Tibial nerve (tissue), 3 donors: ENCODE data around the gene DENND1A.

Experiments used
- CTCF ChIP-seq, 5 experiments: fragments of 200-600 bp in 3 of 5; fragments of 450-650 bp in 2 of 5; sonication (generic) in 3 of 5; IDR thresholded peaks; one replicate each; pipeline ENCODE4 v1.5.1; 2016 to 2019; ENCODE audit warnings: antibody characterized with exemption in 5 of 5, mild to moderate bottlenecking in 3 of 5, moderate library complexity in 2 of 5
- POLR2A ChIP-seq, 2 donors: fragments of 450-650 bp; IDR thresholded peaks; one replicate each; pipeline ENCODE4 v1.6.1; 2017; ENCODE audit warnings: antibody characterized with exemption in 2 of 2, mild to moderate bottlenecking in 2 of 2, moderate library complexity in 2 of 2

- TF ChIP-seq CTCF (IDR thresholded peaks at IDR 0.05) (no peak), POLR2A (IDR thresholded peaks at IDR 0.05) (no peak)
These were observed 244.3 kb downstream of the DENND1A start for GRCh38 chr9:123685489-123686083.
